Large intestine (tissue), 3 donors: Measurements from ENCODE around the gene CCDC85C. TPM values are rescaled to one million over a fixed set of nuclear protein-coding genes. Genes with fewer than 3 reads are reported as not detected.

Experiments used
- DNase-seq, 2 donors: peaks; one replicate each; pipeline versions ENCODE4 v3.0.0 to v3.0.0-alpha.2; 2013
- H3K27ac ChIP-seq: one replicate; pipeline ENCODE4 v1.5.1; 2013; ENCODE audit warnings: low read length
- H3K27me3 ChIP-seq: 2 replicates; pipeline ENCODE4 v1.6.1; 2013; ENCODE audit warnings: low read length; ENCODE audit not compliant: control insufficient read depth, insufficient read depth
- H3K36me3 ChIP-seq: 2 replicates; pipeline ENCODE4 v1.6.1; 2013; ENCODE audit warnings: low read length; ENCODE audit not compliant: control insufficient read depth, insufficient read depth
- H3K4me1 ChIP-seq: one replicate; pipeline ENCODE4 v1.6.1; 2013; ENCODE audit warnings: low read length; ENCODE audit not compliant: control insufficient read depth, insufficient read depth
- H3K4me3 ChIP-seq: one replicate; pipeline ENCODE4 v1.5.1; 2013; ENCODE audit warnings: low read length
- H3K9me3 ChIP-seq: one replicate; pipeline ENCODE4 v1.6.1; 2013; ENCODE audit warnings: mild to moderate bottlenecking, low read depth, low read length, moderate library complexity; ENCODE audit not compliant: control insufficient read depth
- WGBS: methylation state at CpG from one replicate; pipeline ENCODE4 v1.1.5; 2013; ENCODE audit warnings: low lambda C conversion rate; ENCODE audit not compliant: insufficient coverage; 5-methylcytosine and 5-hydroxymethylcytosine counted together
- polyA plus RNA-seq: library from polyadenylated mRNA; unstranded; fragments of 120-200 nt; gene quantifications from one replicate; pipeline ENCODE4 v1.2.1, GENCODE V29; 2013

The CCDC85C gene
- polyA plus RNA-seq, 1 donor, result 28.5 TPM

- WGBS, result no CpG with 5 or more reads among the region's 17 CpGs
- H3K4me1 ChIP-seq, result peaks cover 2% of the 10 kb centered on the region
- peak overlapping the region; percentile 87 for H3K4me3 ChIP-seq
- H3K27me3 ChIP-seq, result no peaks in the 10 kb centered on the region
- H3K36me3 ChIP-seq, result no peaks in the 10 kb centered on the region
- H3K9me3 ChIP-seq, result no peaks in the 10 kb centered on the region
- DNase-seq, result peak; percentile 16 to 50
- H3K27ac ChIP-seq, result peak overlapping the region; percentile 79
Observed at GRCh38 chr14:99481745-99482099, 122.3 kb downstream of the CCDC85C start.

DNA sequence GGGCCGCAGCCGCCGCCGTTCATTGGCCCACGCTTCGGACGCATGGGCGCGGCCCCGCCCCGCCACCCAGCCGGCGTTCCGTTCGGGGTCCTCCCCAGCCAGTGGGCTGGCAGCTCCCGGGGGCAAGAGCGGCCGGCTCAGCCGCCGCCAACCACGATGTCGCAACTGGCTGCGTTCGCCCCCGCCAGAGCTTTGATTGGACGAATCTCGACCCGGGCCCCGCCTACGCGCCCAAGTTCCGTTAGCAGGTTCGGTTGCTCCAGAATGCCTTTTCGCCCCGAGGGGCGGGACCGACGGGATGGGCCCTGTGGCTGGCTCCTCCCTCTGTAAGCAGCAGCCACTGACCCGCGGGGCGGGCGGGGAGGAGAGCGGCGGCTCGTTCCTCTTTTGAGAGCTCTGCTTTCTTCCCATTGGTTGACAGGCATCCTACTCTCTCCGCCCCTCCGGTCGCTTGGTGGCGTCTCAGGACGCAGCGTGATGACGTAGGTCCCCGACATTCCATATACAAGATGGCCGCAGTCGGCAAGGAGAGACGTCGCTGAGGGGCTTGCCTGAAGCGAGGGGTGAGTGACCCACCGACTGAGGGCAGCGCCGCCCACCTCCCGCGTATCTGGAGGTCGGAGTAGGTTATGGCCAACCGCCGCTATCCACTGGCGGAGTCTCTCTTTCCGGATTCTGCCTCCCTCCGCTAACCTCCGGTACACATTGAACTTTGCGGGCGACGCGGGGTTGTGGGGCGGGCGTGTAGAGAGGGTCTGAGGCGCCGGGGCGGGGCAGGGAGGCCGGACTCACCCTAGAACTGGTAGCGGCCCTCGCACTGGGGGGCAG is 122.9 kb downstream of the CCDC85C start, which contains the start of gene CCNK:
Gene CCNK, plus strand, starts transcription at position 493 of the 828 bp plus-strand sequence. CDS start 11,269 bp downstream, outside the sequence.
- WGBS, result no CpG with 5 or more reads among the region's 82 CpGs
- H3K4me1 ChIP-seq, result peaks cover 2% of the 10 kb centered on the region
- peak; percentile 100 for DNase-seq
- no peaks in the 10 kb centered on the region for H3K9me3 ChIP-seq
- H3K27ac ChIP-seq, result peak within 1 kb of the TSS; percentile 79
- no peaks in the 10 kb centered on the region for H3K36me3 ChIP-seq
- no peaks in the 10 kb centered on the region for H3K27me3 ChIP-seq
- H3K4me3 ChIP-seq, result peak within 1 kb of the TSS; percentile 87

DNA sequence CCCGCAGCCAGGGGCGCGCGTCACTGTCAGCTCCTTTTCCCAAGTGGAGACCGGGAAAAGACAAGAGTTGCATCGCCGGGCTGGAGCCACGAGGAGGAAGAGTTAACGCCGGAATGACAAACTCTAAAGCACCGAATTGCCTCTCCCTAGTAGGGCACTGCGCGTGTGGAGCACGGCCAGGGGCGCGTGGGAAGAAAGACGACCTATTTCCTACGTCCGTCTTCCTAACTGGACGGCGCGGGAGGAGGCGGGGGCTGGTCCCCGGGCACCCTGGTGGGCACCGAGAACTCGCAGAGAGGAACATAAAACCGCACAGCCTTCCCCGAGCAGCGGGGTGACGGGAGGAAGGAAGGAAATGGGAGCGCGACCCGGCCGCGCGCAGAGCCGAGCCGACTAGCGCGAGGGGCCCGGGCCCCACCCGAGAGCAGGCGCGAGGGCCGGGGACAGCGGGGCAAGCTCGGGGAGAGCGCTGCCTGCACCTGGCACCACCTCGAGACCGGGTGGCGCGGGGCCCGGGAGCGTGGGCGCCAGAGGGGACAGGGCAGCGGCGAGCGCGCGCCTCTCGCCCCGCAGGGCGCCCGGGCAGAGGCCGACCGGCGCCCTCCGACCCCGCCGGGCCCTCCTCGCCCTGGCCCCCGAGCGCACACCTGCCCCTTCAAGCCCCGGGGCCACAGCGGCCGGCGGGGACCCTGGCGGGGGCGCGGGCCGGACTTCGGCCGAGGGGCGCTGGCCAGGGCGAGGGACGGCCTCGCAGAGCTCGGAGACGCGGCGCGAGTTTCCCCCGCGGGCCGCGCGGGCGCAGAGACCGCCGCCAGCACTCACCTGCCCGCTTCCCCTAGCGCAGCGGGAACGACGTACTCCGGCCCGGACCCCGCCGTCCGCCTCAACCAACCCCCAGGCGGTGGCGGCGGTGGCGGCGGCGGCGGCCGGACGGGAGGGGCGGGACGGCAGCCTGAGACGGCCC is 123.8 kb downstream of the CCDC85C start, which contains the start of gene SETD3:
Gene SETD3, minus strand, starts transcription at position 954 of the 964 bp plus-strand sequence. CDS start 15,054 bp downstream, outside the sequence.
- Histone ChIP-seq H3K27ac (peak within 1 kb of the TSS; percentile 79), H3K4me1 (peaks cover 2% of the 10 kb centered on the region), H3K36me3 (no peaks in the 10 kb centered on the region), H3K27me3 (no peaks in the 10 kb centered on the region), H3K4me3 (peak within 1 kb of the TSS; percentile 87), H3K9me3 (no peaks in the 10 kb centered on the region)
- peak; percentile 23 to 66 for DNase-seq
- WGBS, result no CpG with 5 or more reads among the region's 122 CpGs

GRCh38 chr14:99479160-99479905 is 124.7 kb downstream of the CCDC85C start:
- Histone ChIP-seq H3K9me3 (no peaks in the 10 kb centered on the region), H3K27me3 (no peaks in the 10 kb centered on the region), H3K4me3 (peak overlapping the region; percentile 82), H3K36me3 (no peaks in the 10 kb centered on the region), H3K4me1 (peaks cover 2% of the 10 kb centered on the region), H3K27ac (peak overlapping the region; percentile 74)
- peak in 1 of 2 donors; percentile 21 for DNase-seq
- no CpG with 5 or more reads among the region's 18 CpGs for WGBS

DNA sequence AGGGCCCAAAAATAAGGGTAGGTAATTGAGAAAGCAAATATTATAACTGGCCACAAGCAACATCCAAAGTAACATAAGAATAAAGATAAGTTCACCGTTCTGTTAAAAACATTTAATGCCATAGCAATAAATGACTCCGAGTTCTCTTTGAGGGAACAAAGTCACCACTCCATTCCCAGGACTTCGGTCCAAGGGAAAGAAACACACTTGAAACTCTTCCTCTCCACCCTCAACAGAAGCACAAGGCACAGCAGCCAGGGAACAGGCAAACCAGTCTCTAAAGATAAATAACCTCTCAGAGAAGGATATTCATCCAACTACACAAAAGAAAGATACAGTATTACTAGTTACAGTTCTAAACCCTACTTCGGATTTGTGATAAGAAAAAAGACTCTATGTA is 125.9 kb downstream of the CCDC85C start:
- Histone ChIP-seq H3K4me3 (peak overlapping the region; percentile 82), H3K36me3 (no peaks in the 10 kb centered on the region), H3K27ac (peak overlapping the region; percentile 74), H3K4me1 (peaks cover 2% of the 10 kb centered on the region), H3K9me3 (no peaks in the 10 kb centered on the region), H3K27me3 (no peaks in the 10 kb centered on the region)
- no CpG with 5 or more reads among the region's 4 CpGs for WGBS
- DNase-seq, result peak; percentile 37 to 72

GRCh38 chr14:99476864-99477263 is 127.1 kb downstream of the CCDC85C start:
- no peak overlapping the region for H3K4me3 ChIP-seq
- H3K36me3 ChIP-seq, result no peaks in the 10 kb centered on the region
- H3K4me1 ChIP-seq, result no peaks in the 10 kb centered on the region
- 89% methylated on average over 1 of the region's 1 CpG for WGBS
- H3K9me3 ChIP-seq, result no peaks in the 10 kb centered on the region
- H3K27me3 ChIP-seq, result no peaks in the 10 kb centered on the region
- no peak for DNase-seq
- H3K27ac ChIP-seq, result no peak overlapping the region

DNA sequence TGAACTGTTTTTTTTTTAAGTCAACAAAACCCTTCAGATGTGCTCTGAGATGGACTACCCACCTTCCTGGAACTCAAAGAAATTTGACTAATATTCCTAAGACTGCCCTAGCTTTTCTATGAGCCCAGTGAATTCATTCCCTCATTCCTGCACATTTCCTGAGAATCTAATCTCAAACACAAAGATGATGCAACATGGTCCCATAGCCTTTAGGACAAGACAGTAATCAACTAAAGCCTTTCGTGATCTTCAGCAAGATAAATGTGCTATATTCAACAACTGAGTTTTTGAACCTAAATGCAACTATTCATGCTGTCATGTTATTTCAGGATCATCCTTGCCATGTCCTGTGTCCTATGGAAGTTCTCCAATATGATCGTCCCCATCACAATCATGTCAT is 128.3 kb downstream of the CCDC85C start:
- Histone ChIP-seq H3K9me3 (no peaks in the 10 kb centered on the region), H3K4me1 (no peaks in the 10 kb centered on the region), H3K27ac (no peak overlapping the region), H3K4me3 (no peak overlapping the region), H3K36me3 (no peaks in the 10 kb centered on the region), H3K27me3 (no peaks in the 10 kb centered on the region)
- no peak for DNase-seq
- no CpG with 5 or more reads among the region's 2 CpGs for WGBS

GRCh38 chr14:99475179-99475578 is 128.8 kb downstream of the CCDC85C start:
- no peaks in the 10 kb centered on the region for H3K27me3 ChIP-seq
- DNase-seq, result no peak
- no peaks in the 10 kb centered on the region for H3K4me1 ChIP-seq
- no peak overlapping the region for H3K4me3 ChIP-seq
- no peak overlapping the region for H3K27ac ChIP-seq
- no CpG with 5 or more reads among the region's 9 CpGs for WGBS
- H3K36me3 ChIP-seq, result no peaks in the 10 kb centered on the region
- no peaks in the 10 kb centered on the region for H3K9me3 ChIP-seq

- no peak overlapping the region for H3K27ac ChIP-seq
- DNase-seq, result no peak
- H3K9me3 ChIP-seq, result no peaks in the 10 kb centered on the region
- no peaks in the 10 kb centered on the region for H3K36me3 ChIP-seq
- no peak overlapping the region for H3K4me3 ChIP-seq
- 90% methylated on average over 2 of the region's 3 CpGs for WGBS
- H3K27me3 ChIP-seq, result no peaks in the 10 kb centered on the region
- H3K4me1 ChIP-seq, result peaks cover 6% of the 10 kb centered on the region
Observed at GRCh38 chr14:99473458-99473857, 130.5 kb downstream of the CCDC85C start.
